AG09309 (cell line): ENCODE data around the gene PAPPA2.

Experiments used
- DNase-seq: peaks from one replicate; pipeline ENCODE4 v3.0.0-alpha.2; 2010; ENCODE audit warnings: low read depth
- H3K4me3 ChIP-seq: 2 replicates; pipeline ENCODE4 v1.5.1; 2011; ENCODE audit warnings: mild to moderate bottlenecking, low read depth, low read length, moderate library complexity; ENCODE audit not compliant: control insufficient read depth
- TF ChIP-seq, protein P1 (sequence below): IDR thresholded peaks from 2 replicates; pipeline ENCODE4 v1.5.1; 2011; ENCODE audit warnings: mild to moderate bottlenecking, low read depth, low read length, inconsistent platforms; ENCODE audit not compliant: insufficient read depth, control insufficient read depth; ENCODE audit errors: missing control alignments

The PAPPA2 gene

DNA sequence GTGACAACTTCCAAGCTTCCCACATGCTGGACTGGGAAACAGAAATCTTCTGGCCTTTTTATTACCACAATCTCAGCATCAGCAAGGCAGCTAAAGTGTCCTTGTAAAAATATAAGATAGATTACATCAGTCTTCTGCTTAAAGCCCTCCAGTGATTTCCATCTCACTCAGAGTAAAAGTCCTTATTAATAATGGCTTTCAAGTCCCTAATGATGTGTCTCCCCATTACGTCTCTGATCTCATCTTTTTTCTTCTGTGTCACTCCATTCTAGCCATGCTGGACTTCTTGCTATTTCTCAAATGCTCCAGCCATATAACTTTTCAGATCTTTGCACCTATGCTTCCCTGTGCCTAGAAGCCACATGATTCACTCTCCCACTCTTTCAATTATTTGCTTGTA is 22.1 kb downstream of the PAPPA2 start:
- no peak overlapping the region for H3K4me3 ChIP-seq
- DNase-seq: no peak
- TF ChIP-seq, protein P1, sequence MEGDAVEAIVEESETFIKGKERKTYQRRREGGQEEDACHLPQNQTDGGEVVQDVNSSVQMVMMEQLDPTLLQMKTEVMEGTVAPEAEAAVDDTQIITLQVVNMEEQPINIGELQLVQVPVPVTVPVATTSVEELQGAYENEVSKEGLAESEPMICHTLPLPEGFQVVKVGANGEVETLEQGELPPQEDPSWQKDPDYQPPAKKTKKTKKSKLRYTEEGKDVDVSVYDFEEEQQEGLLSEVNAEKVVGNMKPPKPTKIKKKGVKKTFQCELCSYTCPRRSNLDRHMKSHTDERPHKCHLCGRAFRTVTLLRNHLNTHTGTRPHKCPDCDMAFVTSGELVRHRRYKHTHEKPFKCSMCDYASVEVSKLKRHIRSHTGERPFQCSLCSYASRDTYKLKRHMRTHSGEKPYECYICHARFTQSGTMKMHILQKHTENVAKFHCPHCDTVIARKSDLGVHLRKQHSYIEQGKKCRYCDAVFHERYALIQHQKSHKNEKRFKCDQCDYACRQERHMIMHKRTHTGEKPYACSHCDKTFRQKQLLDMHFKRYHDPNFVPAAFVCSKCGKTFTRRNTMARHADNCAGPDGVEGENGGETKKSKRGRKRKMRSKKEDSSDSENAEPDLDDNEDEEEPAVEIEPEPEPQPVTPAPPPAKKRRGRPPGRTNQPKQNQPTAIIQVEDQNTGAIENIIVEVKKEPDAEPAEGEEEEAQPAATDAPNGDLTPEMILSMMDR: no peak

DNA sequence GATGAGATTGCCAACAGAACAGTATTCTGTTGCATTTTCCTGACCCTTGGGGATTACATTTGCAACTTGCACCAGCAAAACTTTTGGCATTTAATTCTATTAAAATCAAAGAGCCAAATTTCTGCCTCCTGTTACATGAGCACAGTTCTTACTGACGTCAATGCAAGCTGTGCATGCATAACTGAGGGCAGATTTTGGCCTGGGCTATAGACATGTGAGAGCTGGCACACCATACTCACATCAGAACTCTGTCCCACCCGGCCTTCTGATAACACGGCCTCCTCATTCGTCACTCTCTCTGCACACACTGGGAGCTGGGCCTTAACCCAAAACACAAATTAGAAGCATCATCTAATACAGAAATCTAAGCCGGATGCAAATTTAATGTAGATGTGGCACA is 31.5 kb downstream of the PAPPA2 start:
- TF ChIP-seq, protein P1: no peak
- no peak for DNase-seq
- H3K4me3 ChIP-seq: no peak overlapping the region

DNA sequence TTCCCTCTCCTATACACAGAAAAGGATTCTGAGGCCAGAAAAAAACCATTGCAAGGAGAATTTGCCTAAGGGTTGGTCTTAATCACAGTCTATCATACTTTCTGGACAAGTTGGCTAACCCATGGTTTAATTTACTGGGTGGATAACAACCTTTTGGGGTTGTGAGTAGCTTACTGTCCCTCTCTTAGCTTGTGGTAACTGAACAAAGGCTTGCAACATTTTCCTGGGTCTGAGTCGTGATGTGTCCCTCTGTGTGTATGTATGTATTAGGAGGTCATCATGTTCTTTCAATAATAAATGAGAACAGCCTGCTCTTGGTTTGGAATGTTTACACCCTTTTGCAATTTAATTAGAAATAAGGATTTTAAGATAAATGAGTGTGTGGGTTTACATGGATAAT is 36.7 kb downstream of the PAPPA2 start:
- H3K4me3 ChIP-seq: no peak overlapping the region
- no peak for DNase-seq

DNA sequence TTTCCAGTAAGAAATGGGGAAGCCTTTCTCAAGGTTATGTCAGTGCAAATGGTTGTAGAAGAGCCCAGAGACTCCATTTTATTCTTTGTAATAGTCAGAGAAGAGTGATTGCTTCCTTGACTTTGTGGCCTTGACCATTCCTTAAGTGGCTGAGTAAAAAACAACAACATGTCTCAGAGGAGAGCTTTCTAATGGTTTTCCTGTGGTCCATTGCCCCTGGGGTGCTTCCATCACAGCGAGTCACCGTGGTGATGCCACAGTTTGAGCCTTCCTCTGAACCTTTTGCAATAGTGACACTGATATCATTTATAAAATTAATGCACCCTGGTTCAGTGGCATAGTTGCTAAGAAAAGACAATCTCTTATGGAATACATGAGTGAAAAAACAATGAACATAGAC is 38.6 kb downstream of the PAPPA2 start:
- no peak for DNase-seq
- TF ChIP-seq, protein P1: no peak
- H3K4me3 ChIP-seq: no peak overlapping the region

More for the DNA sequence above, 36.7 kb downstream of the PAPPA2 start:
- TF ChIP-seq, protein P1: no peak

DNA sequence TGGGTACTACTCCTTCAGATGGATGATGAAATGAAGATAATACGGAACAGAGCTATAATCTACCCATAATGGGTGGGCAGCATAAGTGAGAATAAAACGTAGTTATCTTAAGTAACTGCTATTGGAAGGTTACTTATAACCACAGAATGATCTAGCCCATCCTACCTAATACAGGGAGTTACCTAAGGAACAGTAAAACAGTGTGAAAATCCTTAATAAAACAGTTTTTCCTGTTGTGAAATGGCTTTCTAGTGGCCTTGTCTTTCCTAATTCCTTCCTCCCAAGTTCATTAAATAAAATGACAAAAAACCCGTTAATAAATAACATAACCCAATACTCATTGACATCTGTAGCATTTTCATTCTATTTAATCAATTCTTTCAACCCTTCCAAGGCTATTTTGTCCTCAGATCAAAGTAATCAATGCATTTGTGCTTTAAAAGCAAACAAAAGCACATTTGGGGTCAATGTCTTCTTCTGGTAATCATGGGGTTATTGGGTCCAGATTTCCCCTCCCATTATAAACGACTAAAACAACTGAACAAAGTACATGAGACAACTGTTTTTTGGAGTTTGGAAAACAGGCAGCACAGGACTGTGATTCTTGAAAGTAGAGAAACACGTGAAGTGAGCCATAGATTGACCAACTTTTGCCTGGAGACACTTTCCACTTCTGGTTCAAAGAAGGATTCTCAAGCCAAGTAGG is 42.0 kb downstream of the PAPPA2 start:
- TF ChIP-seq, protein P1: no peak
- DNase-seq: no peak

DNA sequence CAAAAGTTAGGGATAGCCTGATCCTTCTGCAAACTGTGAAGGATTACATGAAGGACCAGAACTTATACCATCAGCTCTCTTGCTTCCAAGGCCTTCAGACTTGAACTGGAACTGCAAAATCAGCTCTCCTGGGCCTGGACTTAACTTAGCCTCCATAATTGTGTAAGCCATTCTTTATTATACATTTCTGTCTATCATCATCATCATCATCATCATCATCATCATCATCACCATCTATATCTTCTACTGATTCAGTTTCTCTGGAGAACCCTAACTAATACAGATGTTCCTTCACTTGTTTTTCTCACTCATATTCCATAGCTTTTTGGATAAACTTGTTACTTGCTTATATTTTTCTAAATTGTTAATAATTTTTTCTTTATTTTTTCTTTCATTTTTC is 50.0 kb downstream of the PAPPA2 start:
- DNase-seq: no peak
- TF ChIP-seq, protein P1: no peak
- no peak overlapping the region for H3K4me3 ChIP-seq

More for the DNA sequence above, 42.0 kb downstream of the PAPPA2 start:
- no peak overlapping the region for H3K4me3 ChIP-seq
